Fibroblast of pulmonary artery (primary cell): ENCODE data around the gene NBPF20.
"Not testable (repeated sequence)": the region's sequence is repeated elsewhere in the genome, so short reads cannot be mapped to it uniquely, and the experiment has no call there.

Source experiments
- DNase-seq: peaks from one replicate; pipeline ENCODE4 v3.0.0-alpha.2; 2010; ENCODE audit warnings: low read depth
- H3K4me3 ChIP-seq: replicated peaks from 2 replicates; pipeline ENCODE4 v1.5.1; 2011; ENCODE audit warnings: low read depth, mild to moderate bottlenecking, control low read depth, low read length, moderate library complexity
- CTCF ChIP-seq: IDR thresholded peaks from 2 replicates; pipeline ENCODE4 v1.5.1; 2011; ENCODE audit warnings: mild to moderate bottlenecking, control low read depth, low read length, inconsistent platforms; ENCODE audit errors: missing control alignments

NBPF20 gene, protein sequence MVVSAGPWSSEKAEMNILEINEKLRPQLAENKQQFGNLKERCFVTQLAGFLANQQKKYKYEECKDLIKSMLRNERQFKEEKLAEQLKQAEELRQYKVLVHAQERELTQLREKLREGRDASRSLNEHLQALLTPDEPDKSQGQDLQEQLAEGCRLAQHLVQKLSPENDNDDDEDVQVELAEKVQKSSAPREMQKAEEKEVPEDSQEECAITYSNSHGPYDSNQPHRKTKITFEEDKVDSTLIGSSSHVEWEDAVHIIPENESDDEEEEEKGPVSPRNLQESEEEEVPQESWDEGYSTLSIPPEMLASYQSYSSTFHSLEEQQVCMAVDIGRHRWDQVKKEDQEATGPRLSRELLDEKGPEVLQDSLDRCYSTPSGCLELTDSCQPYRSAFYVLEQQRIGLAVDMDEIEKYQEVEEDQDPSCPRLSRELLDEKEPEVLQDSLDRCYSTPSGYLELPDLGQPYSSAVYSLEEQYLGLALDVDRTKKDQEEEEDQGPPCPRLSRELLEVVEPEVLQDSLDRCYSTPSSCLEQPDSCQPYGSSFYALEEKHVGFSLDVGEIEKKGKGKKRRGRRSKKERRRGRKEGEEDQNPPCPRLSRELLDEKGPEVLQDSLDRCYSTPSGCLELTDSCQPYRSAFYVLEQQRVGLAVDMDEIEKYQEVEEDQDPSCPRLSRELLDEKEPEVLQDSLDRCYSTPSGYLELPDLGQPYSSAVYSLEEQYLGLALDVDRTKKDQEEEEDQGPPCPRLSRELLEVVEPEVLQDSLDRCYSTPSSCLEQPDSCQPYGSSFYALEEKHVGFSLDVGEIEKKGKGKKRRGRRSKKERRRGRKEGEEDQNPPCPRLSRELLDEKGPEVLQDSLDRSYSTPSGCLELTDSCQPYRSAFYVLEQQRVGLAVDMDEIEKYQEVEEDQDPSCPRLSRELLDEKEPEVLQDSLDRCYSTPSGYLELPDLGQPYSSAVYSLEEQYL (N-terminal part only)

DNA sequence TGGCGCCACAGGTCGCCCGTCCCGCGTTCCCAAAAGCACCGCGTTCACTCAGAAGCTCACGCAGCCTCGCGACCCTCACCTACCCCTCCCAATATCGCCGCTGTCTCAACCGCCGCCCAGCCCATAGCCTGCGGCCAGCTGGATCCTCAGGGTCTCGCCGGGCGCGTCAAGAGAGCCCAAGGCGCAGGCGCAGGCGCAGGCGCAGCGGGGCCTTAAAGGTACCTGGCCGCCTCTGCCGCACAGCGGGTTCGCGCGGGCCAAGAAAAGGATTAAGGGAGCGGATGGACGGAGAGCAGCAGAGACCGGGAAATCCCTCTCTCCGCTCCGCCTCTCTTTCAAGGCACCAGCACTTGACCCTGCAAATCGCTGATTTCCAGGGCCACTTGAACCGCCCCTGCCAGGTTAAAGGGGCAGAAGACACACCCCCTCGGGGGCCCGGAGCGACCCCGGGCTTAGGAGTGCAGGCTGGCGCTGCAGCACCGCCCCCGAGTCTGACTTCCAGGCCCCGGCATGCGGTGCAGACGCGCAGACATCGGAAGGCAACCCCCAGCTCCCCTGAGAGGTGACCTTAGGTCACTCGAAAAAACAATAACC is at the start of gene NBPF20:
NBPF20 (minus strand) TSS at position 168 of the 594 bp plus-strand sequence. CDS start 20,331 bp downstream, outside the sequence.
- TF ChIP-seq CTCF = no peak
- peak; percentile 68 for DNase-seq
- H3K4me3 ChIP-seq = peak within 1 kb of the TSS; percentile 62

DNA sequence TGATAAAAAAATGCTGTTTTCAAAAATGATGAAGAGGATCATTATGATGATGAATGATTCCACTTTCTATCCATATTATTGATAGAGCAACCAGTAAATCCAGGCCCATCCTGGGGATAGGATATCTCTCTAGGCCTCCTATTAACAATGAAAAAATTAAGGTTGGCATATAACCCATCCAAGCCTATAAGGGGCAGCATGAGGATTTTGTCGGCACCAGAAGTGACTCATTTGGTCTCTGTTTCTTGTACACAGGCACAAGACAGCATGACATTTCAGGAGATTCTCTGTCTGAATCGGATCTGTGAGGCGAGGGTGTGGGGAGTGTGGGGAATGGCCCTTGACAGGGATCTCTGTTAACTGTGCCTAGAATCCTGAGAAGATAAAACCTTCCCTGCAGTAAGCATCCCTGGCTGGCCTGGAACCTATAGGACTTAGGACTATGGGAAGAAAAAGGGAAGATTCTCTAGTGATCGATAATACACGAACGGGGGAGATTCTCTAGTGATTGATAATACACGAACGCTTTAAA is 49.5 kb upstream of the NBPF20 start:
- DNase-seq, H3K4me3 ChIP-seq: not testable (repeated sequence)

DNA sequence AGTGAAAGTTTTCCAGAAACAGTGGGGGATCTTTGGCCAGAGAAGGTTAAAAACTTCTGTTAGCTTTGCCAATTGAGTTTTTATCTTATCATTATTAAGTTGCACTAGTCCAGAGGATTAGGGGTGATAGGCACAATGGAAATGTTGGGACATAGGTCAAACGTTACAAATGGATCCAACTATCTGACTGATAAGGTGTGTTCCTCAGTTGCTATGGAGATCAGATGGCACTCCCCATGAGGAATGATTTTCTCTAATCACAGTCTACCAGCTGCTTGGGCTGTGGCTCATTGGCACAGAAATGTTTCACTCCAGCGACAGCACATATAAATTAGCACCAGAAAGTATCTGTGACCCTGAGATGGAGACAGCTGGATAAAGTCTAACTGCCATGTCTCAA is 47.3 kb upstream of the NBPF20 start:
- not testable (repeated sequence) for DNase-seq, H3K4me3 ChIP-seq

DNA sequence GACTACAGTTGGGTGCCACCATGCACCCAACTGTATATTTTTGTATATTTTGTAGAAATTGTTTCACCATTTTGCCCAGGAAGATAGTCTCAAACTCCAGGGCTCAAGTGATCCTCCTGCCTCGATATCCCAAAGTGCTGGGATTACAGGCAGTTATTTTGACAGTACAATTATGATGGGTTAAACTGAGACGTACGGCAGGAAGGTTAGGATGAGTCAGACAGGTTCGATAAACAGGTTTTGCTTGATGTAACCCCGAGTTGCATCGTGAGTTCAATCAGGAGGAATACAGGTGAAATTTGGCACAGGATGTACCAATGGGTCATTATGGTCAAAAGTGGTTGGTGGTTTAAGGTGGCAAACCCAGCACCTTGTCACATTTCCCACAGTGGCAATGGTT is 46.0 kb upstream of the NBPF20 start:
- not testable (repeated sequence) for DNase-seq, H3K4me3 ChIP-seq

DNA sequence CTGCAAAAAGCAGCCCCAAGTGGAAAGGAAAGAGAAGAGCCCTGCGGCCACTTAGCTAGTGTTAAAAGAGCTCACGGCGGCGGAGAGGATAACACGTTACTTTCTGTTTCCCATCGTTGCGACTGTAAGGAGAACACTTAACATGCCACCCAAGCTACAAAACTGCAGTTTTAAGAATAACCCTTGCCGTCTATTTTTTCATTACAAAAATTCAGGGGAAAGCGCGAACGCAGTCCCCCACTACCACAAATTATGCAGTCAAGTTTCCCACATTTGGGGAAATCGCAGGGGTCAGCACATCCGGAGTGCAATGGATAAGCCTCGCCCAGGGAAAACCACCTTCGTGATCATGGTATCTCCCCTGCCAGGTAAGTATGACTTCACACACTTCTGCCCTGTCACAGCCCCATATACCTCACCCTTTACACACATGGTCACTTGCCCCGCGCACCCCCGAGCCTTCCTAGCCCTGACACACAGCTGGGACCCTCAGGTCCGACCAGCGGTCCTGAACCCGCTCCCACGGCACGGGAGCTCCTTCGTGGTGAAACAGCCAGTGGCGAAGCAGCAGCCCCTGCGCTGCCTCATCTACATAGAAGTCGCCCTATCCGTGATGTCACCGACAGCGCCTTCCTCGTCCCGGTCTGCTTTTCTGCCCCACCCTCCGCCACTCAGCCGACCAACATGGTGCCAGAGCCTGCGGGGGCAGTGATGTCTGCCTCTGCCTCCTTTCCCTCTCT is 40.2 kb upstream of the NBPF20 start:
- peak; percentile 90 for DNase-seq
- peak overlapping the region; percentile 55 for H3K4me3 ChIP-seq

DNA sequence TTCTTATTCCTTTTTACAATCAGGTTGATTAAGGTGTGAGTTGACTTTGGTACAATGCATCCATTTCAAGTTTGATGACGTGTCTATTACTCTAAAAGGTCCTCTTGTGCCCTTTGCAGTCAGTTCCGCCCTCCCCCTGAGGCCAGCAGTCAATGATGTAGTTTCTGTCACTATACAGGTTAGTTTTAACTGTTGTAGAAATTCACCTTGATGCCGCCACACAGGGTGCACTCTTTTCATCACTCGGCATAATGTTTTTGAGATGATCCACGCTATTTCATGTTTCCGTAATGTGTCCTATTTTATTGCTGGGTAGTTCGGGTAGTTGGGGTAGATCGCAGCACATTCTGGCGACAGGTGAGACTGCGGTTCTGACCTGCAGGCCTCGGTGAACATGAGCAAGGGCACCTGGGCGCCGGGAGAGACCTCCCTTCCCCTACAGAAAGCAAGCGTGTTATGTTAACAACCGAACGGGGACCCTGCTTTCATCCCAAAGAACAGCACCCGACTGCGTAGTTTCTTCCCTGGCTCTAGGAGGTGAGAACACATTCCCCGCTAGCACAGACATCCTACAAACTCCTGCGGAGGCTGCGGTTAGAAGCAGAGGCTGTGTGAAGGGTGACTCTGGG is 39.4 kb upstream of the NBPF20 start:
- not testable (repeated sequence) for DNase-seq
- H3K4me3 ChIP-seq = peak overlapping the region; percentile 55

- not testable (repeated sequence) for DNase-seq
Observed at GRCh38 chr1:145464017-145464416, 38.6 kb upstream of the NBPF20 start.

DNA sequence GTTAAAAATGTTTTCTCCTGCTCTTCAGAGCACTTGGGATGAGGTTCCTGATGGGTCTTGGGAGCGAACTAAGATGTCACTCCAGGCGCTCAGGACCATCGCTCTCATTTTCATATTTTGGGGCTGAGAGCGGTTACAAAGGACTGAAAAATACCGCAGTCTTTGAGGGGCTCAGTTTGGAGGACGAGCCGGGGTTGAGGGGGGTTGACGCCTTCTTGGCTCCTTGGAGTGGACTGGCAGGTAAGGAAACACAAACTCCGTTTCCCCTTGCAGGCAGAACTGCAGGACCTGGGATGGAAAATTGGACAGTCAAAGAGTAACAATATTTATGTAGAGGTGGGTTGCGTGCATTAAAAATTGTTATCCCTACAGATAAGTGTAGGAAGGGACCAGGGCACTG is 35.3 kb upstream of the NBPF20 start:
- H3K4me3 ChIP-seq, DNase-seq: not testable (repeated sequence)

More at GRCh38 chr1:145464017-145464416, 38.6 kb upstream of the NBPF20 start:
- H3K4me3 ChIP-seq = not testable (repeated sequence)

DNA sequence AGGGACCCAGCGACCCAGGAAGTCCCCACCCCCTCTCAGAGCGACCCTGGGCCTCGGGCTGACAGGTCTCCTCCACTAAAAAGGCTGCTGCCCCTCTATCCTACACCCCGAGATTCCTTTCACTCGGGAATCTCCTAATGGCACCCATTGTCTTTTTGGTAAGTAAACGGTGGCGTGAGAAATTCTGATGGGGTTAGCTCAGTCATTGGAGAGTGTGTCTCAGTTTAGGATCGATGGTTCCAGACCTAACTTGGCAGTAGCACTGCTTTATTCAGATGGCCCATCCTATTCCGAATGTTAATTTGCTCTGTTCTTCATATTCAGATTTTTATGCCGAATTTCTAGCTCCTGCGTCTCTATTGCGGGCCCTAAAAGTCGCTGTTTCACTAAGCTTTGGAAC is 34.6 kb upstream of the NBPF20 start:
- not testable (repeated sequence) for H3K4me3 ChIP-seq, DNase-seq

DNA sequence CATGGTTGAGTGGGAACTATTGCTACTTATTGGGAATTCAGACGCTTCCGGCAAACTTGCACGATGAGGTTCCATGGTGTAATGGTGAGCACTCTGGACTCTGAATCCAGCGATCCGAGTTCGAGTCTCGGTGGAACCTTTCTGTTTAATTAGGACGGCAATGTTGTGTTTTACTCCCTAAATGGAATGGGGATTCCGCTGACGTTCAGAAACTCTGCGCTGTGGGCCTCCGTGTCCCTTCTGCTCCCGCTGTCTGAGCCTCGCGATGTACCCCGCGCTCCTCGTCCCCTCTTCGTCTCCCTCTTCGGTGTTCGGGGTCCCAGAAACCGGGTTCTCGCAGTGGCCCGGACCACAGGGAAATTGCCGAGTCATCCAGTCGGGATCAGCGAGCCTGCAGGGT is 34.2 kb upstream of the NBPF20 start:
- H3K4me3 ChIP-seq = not testable (repeated sequence)

DNA sequence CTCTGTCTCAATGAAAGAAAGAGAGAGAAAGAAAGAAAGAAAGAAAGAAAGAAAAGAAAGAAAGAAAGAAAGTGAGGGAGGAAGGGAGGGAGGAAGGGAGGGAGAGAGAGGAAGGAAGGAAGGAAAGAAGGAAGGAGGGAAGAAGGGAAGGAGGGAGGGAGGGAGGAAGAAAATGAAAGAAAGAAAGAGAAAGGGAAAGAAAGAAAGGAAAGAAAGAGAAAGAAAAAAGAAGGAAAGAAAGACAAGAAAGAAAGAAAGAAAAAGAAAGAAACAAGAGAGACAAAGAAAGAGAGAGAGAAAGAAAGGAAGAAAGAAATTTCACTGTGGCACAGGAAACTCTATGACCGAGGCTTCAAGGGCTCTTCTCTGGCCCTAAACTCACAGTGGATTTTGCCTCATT is 33.7 kb upstream of the NBPF20 start:
- DNase-seq, H3K4me3 ChIP-seq: not testable (repeated sequence)

More for the DNA sequence above, 34.2 kb upstream of the NBPF20 start:
- DNase-seq = not testable (repeated sequence)

DNA sequence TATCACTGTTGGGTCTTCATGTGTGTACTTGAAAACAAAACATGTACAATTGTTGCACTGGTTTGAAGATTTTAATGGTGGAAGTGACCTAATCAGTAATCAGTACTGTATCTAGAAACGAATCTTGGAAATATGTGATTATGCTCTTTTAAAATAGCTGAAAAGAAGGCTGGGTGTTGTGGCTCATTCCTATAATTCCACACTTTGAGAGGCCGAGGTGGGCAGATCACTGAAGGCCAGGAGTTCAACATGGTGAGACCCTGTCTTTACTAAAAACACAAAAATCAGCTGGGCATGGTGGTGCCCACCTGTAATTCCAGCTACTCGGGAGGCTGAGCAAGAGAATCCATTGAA is 29.4 kb upstream of the NBPF20 start:
- H3K4me3 ChIP-seq, DNase-seq: not testable (repeated sequence)

- H3K4me3 ChIP-seq, DNase-seq: not testable (repeated sequence)
Observed at GRCh38 chr1:145453873-145454823, 28.7 kb upstream of the NBPF20 start.

GRCh38 chr1:145452506-145452905 is 27.1 kb upstream of the NBPF20 start:
- DNase-seq, H3K4me3 ChIP-seq: not testable (repeated sequence)

GRCh38 chr1:145451914-145452313 is 26.5 kb upstream of the NBPF20 start:
- not testable (repeated sequence) for H3K4me3 ChIP-seq, DNase-seq
